Fibroblast of lung (primary cell): Measurements from ENCODE around the gene RPTN. TPM values are rescaled to one million over a fixed set of nuclear protein-coding genes. Genes with fewer than 3 reads are reported as not detected.

Experiments
- DNase-seq, 2 donors: peaks; one replicate each; pipeline versions ENCODE4 v3.0.0 to v3.0.0-alpha.2; 2010; ENCODE audit warnings: low read depth in 2 of 2
- H2AFZ ChIP-seq: 2 replicates; pipeline ENCODE4 v1.5.1; 2012; ENCODE audit warnings: low read length, control low read depth, inconsistent platforms
- H3K27ac ChIP-seq: 2 replicates; pipeline ENCODE4 v1.5.1; 2011; ENCODE audit warnings: low read length, control low read depth; ENCODE audit not compliant: insufficient read depth
- H3K27me3 ChIP-seq: 2 replicates; pipeline ENCODE4 v1.5.1; 2011; ENCODE audit warnings: mild to moderate bottlenecking, low read length; ENCODE audit not compliant: control insufficient read depth, insufficient read depth
- H3K36me3 ChIP-seq: 2 replicates; pipeline ENCODE4 v1.5.1; 2011; ENCODE audit warnings: low read length; ENCODE audit not compliant: control insufficient read depth, insufficient read depth
- H3K4me1 ChIP-seq: 2 replicates; pipeline ENCODE4 v1.5.1; 2011; ENCODE audit warnings: low read length; ENCODE audit not compliant: control insufficient read depth, insufficient read depth; ENCODE audit errors: extremely low read depth
- H3K4me2 ChIP-seq: 2 replicates; pipeline ENCODE4 v1.5.1; 2011; ENCODE audit warnings: low read length, control low read depth; ENCODE audit not compliant: insufficient read depth; ENCODE audit errors: extremely low read depth
- H3K4me3 ChIP-seq, 4 experiments: fragments of 200-600 bp in 1 of 4; sonication (generic) in 1 of 4; replicated peaks in 1 of 4; 2 replicates each; pipeline ENCODE4 v1.5.1; 2011 to 2016; ENCODE audit warnings: low read length in 4 of 4, low read depth in 3 of 4, mild to moderate bottlenecking in 3 of 4, control low read depth in 2 of 4, inconsistent platforms in 1 of 4, mixed read lengths in 1 of 4; ENCODE audit not compliant: insufficient read depth in 1 of 4; ENCODE audit errors: control extremely low read depth in 1 of 4
- H3K79me2 ChIP-seq: 2 replicates; pipeline ENCODE4 v1.5.1; 2012; ENCODE audit warnings: mild to moderate bottlenecking, low read length, inconsistent platforms; ENCODE audit not compliant: control insufficient read depth, insufficient read depth
- H3K9ac ChIP-seq: 2 replicates; pipeline ENCODE4 v1.5.1; 2011; ENCODE audit warnings: mild to moderate bottlenecking, low read length, control low read depth; ENCODE audit not compliant: insufficient read depth
- H3K9me3 ChIP-seq: 2 replicates; pipeline ENCODE4 v1.5.1; 2012; ENCODE audit warnings: low read depth, low read length; ENCODE audit not compliant: control insufficient read depth, insufficient read depth
- H4K20me1 ChIP-seq: 2 replicates; pipeline ENCODE4 v1.5.1; 2011; ENCODE audit warnings: low read length; ENCODE audit not compliant: control insufficient read depth, insufficient read depth; ENCODE audit errors: extremely low read depth
- EZH2 ChIP-seq: IDR thresholded peaks from 2 replicates; pipeline ENCODE4 v1.5.1; 2012; ENCODE audit warnings: low read length, control low read depth, mild to moderate bottlenecking; ENCODE audit errors: missing control alignments
- polyA plus RNA-seq, 2 donors: library from polyadenylated mRNA; depleted of rRNA in 1 of 2; stranded (reverse) in 1 of 2; unstranded in 1 of 2; fragments of >200 nt; gene quantifications; 2 replicates each; pipeline ENCODE4 v1.2.1, GENCODE V29; 2011 to 2012; ENCODE audit warnings: missing spikeins in 1 of 2
- total RNA-seq: library from RNA; depleted of rRNA; stranded (reverse); fragments of >200 nt; gene quantifications from 2 replicates; pipeline ENCODE4 v1.2.1, GENCODE V29; 2014
- TF ChIP-seq, protein P1 (sequence below), 2 donors: IDR thresholded peaks in 1 of 2; conservative IDR thresholded peaks in 1 of 2; 1 replicate in 1 of 2; 2 replicates in 1 of 2; pipeline ENCODE4 v1.5.1; 2011 to 2012; ENCODE audit warnings: low read length in 2 of 2, control low read depth in 1 of 2, inconsistent platforms in 1 of 2, low read depth in 1 of 2, mild to moderate bottlenecking in 1 of 2

RPTN gene
- total and polyA plus RNA-seq, 2 donors (not counting 1 experiment from before 2014, with no cell fraction given) = not detected

DNA sequence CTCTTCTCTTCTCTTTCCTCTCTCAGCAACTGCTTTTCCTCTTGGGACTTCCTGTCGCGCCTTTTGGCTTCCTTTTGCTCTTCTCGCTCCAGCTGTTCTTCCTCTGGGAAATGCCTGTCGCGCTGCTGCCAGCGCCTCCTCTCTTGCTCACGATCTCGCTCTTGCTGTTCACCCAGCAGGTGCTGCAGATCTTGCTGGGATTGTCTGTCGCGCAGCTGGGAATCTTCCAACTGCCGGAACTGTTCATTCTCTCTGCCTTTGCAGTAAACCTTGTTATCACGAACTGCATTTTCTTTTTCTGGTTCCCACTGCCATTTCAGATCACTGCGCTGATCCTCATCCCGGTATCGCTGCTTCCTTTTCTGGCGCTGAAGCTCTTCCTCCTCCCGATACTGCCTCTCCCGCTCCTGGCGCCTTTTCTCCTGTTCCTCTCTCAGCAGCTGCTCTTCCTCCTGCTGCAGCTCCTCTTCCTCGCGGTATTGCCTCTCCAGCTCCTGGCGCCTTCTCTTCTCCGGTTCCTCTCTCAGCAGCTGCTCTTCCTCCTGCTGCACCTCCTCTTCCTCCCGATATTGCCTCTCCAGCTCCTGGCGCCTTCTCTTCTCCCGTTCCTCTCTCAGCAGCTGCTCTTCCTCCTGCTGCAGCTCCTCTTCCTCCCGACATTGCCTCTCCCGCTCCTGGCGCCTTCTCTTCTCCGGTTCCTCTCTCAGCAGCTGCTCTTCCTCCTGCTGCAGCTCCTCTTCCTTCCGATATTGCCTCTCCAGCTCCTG, 49.6 kb downstream of the RPTN start:
- Histone ChIP-seq H3K9ac (no peak overlapping the region), H3K27me3 (peaks cover 73% of the 10 kb centered on the region), H3K4me1 (peaks cover 8% of the 10 kb centered on the region), H4K20me1 (no peaks in the 10 kb centered on the region), H3K79me2 (no peaks in the 10 kb centered on the region), H3K27ac (no peak overlapping the region), H3K4me2 (peak overlapping the region; percentile 88), H3K9me3 (no peaks in the 10 kb centered on the region), H3K36me3 (no peaks in the 10 kb centered on the region), H2AFZ (peak overlapping the region; percentile 45), H3K4me3 (peak overlapping the region; percentile 9 to 53 (median 36))
- TF ChIP-seq, protein P1, sequence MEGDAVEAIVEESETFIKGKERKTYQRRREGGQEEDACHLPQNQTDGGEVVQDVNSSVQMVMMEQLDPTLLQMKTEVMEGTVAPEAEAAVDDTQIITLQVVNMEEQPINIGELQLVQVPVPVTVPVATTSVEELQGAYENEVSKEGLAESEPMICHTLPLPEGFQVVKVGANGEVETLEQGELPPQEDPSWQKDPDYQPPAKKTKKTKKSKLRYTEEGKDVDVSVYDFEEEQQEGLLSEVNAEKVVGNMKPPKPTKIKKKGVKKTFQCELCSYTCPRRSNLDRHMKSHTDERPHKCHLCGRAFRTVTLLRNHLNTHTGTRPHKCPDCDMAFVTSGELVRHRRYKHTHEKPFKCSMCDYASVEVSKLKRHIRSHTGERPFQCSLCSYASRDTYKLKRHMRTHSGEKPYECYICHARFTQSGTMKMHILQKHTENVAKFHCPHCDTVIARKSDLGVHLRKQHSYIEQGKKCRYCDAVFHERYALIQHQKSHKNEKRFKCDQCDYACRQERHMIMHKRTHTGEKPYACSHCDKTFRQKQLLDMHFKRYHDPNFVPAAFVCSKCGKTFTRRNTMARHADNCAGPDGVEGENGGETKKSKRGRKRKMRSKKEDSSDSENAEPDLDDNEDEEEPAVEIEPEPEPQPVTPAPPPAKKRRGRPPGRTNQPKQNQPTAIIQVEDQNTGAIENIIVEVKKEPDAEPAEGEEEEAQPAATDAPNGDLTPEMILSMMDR (conservative IDR thresholded peaks at IDR 0.05 in 1 of 2, IDR thresholded peaks at IDR 0.05 in 1 of 2; ENCODE audit: low read depth in 1 of 2, low read length in 2 of 2) = no peak
- TF ChIP-seq EZH2 = peak; percentile 86
- DNase-seq = peak in 1 of 2 donors; percentile 10

DNA sequence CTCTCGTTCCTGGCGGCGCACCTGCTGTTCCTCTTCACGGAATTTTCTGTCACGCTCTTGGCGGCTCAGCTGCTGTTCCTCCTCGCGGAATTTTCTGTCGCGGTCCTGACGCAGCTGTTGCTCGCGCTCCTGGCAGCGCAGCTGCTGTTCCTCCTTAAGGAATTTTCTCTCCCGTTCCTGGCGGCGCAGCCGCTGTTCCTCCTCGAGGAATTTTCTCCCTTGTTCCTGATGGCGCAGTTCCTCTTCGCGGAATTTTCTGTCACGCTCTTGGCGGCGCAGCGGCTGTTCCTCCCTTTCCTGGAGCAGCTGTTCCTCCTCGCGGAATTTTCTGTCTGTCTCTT, 50.2 kb downstream of the RPTN start:
- H2AFZ ChIP-seq = no peak overlapping the region
- peaks cover 68% of the 10 kb centered on the region for H3K27me3 ChIP-seq
- H3K4me2 ChIP-seq = no peak overlapping the region
- no peaks in the 10 kb centered on the region for H4K20me1 ChIP-seq
- no peaks in the 10 kb centered on the region for H3K79me2 ChIP-seq
- H3K27ac ChIP-seq = no peak overlapping the region
- H3K9me3 ChIP-seq = no peaks in the 10 kb centered on the region
- no peak for TF ChIP-seq EZH2
- TF ChIP-seq, protein P1 (conservative IDR thresholded peaks at IDR 0.05 in 1 of 2, IDR thresholded peaks at IDR 0.05 in 1 of 2; ENCODE audit: low read depth in 1 of 2, low read length in 2 of 2) = no peak
- no peaks in the 10 kb centered on the region for H3K36me3 ChIP-seq
- peaks cover 8% of the 10 kb centered on the region for H3K4me1 ChIP-seq
- H3K4me3 ChIP-seq = peak overlapping the region in 2 of 4 experiments; percentile 27 to 53
- H3K9ac ChIP-seq = no peak overlapping the region
- DNase-seq = no peak

DNA sequence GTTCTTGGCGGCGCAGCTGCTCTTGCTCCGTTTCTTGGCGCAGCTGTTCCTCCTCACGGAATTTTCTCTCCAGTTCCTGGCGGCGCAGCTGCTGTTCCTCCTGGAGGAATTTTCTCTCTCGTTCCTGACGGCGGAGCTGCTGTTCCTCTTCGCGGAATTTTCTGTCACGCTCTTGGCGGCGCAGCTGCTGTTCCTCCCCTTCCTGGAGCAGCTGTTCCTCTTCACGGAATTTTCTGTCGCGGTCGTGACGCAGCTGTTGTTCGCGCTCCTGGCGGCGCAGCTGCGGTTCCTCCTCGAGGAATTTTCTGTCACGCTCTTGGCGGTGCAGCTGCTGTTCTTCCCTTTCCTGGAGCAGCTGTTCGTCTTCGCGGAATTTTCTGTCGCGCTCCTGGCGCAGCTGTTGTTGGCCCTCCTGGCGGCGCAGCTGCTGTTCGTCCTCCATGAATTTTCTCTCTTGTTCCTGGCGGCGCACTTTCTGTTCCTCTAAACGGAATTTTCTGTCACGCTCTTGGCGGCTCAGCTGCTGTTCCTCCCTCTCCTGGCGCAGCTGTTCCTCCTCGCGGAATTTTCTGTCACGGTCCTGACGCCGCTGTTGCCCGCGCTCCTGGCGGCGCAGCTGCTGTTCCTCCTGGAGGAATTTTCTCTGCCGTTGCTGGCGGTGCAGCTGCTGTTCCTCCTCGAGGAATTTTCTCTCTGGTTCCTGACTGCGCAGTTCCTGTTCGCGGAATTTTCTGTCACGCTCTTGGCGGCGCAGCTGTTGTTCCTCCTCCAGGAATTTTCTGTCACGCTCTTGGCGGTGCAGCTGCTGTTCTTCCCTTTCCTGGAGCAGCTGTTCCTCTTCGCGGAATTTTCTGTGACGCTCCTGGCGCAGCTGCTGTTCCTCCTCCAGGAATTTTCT, 50.8 kb downstream of the RPTN start:
- H3K9me3 ChIP-seq = no peaks in the 10 kb centered on the region
- H3K27ac ChIP-seq = no peak overlapping the region
- TF ChIP-seq, protein P1 (conservative IDR thresholded peaks at IDR 0.05 in 1 of 2, IDR thresholded peaks at IDR 0.05 in 1 of 2; ENCODE audit: low read depth in 1 of 2, low read length in 2 of 2) = no peak
- no peak for TF ChIP-seq EZH2
- H3K27me3 ChIP-seq = peaks cover 62% of the 10 kb centered on the region
- no peaks in the 10 kb centered on the region for H3K79me2 ChIP-seq
- no peak overlapping the region for H2AFZ ChIP-seq
- no peaks in the 10 kb centered on the region for H3K36me3 ChIP-seq
- peak overlapping the region; percentile 44 for H3K4me2 ChIP-seq
- H3K4me1 ChIP-seq = peaks cover 8% of the 10 kb centered on the region
- peak overlapping the region; percentile 16 to 48 (median 26) for H3K4me3 ChIP-seq
- H4K20me1 ChIP-seq = no peaks in the 10 kb centered on the region
- H3K9ac ChIP-seq = no peak overlapping the region
- peak; percentile 55 to 82 for DNase-seq
